HL-60 (cell line): ENCODE data around the gene TCEANC2.
"Not testable (repeated sequence)": the region's sequence is repeated elsewhere in the genome, so short reads cannot be mapped to it uniquely, and the experiment has no call there.

ENCODE experiments used
- GABPA ChIP-seq: IDR thresholded peaks from 2 replicates; pipeline ENCODE4 v1.6.1; 2012; ENCODE audit warnings: low read depth
- TF ChIP-seq, protein P1 (sequence below): IDR thresholded peaks from one replicate; pipeline ENCODE4 v1.5.1; 2011; ENCODE audit warnings: low read length, control low read depth, inconsistent platforms; ENCODE audit not compliant: insufficient read depth

DNA sequence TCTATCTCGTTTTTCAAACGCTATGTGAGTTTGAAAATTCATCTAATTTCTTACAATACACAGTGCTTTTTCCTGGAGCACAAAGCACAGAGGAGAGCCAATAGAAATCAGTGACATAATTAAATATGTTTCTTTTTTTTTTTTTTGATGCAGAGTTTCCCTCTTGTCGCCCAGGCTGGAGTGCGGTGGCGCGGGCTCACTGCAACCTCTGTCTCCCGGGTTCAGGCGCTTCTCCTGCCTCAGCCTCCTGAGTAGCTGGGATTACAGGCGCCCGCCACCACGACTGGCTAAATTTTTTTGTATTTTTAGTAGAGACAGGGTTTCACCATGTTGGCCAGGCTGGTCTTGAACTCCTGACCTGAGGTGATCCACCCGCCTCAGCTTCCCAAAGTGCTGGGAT is 3.0 kb upstream of the TCEANC2 start:
- TF ChIP-seq, protein P1, sequence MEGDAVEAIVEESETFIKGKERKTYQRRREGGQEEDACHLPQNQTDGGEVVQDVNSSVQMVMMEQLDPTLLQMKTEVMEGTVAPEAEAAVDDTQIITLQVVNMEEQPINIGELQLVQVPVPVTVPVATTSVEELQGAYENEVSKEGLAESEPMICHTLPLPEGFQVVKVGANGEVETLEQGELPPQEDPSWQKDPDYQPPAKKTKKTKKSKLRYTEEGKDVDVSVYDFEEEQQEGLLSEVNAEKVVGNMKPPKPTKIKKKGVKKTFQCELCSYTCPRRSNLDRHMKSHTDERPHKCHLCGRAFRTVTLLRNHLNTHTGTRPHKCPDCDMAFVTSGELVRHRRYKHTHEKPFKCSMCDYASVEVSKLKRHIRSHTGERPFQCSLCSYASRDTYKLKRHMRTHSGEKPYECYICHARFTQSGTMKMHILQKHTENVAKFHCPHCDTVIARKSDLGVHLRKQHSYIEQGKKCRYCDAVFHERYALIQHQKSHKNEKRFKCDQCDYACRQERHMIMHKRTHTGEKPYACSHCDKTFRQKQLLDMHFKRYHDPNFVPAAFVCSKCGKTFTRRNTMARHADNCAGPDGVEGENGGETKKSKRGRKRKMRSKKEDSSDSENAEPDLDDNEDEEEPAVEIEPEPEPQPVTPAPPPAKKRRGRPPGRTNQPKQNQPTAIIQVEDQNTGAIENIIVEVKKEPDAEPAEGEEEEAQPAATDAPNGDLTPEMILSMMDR = not testable (repeated sequence)
- not testable (repeated sequence) for TF ChIP-seq GABPA
